Measurements from ENCODE around the gene ARR3.
A peak's percentile ranks its signal among the peaks of the same experiment; 100 is the strongest.
"Not testable (repeated sequence)": the region's sequence is repeated elsewhere in the genome, so short reads cannot be mapped to it uniquely, and the experiment has no call there.

ARR3 gene

GRCh38 chrX:70281951-70282350 lies 13.8 kb downstream of the ARR3 start, which contains the start of gene RAB41:
TSS of gene RAB41 (plus strand) at chrX:70282172. CDS start at chrX:70282218, 46 bp downstream.
- no peak for DNase-seq

GRCh38 chrX:70289168-70289792 lies 21.1 kb downstream of the ARR3 start:
- no peak for DNase-seq

- DNase-seq = peak; percentile 48 to 88
Observed at GRCh38 chrX:70289793-70290770, 21.9 kb downstream of the ARR3 start, which contains the start of the genes KIF4A and PDZD11. TSS of gene KIF4A (plus strand) at chrX:70290104. CDS start at chrX:70290459, 355 bp downstream. TSS of gene PDZD11 (minus strand) at chrX:70289927. CDS start at chrX:70289341, 586 bp downstream.

- no peak for DNase-seq
Observed at GRCh38 chrX:70292788-70293187, 24.7 kb downstream of the ARR3 start.

- no peak for DNase-seq
Observed at GRCh38 chrX:70293621-70294020, 25.5 kb downstream of the ARR3 start.

GRCh38 chrX:70301716-70302115 lies 33.6 kb downstream of the ARR3 start:
- DNase-seq = no peak

- DNase-seq = no peak
Observed at GRCh38 chrX:70313503-70313902, 45.4 kb downstream of the ARR3 start.

GRCh38 chrX:70322784-70323183 lies 54.6 kb downstream of the ARR3 start:
- DNase-seq = no peak

GRCh38 chrX:70323628-70324027 lies 55.5 kb downstream of the ARR3 start:
- not testable (repeated sequence) for DNase-seq

- no peak for DNase-seq
Observed at GRCh38 chrX:70324326-70324725, 56.2 kb downstream of the ARR3 start.

GRCh38 chrX:70331161-70331560 lies 63.0 kb downstream of the ARR3 start:
- DNase-seq = no peak

Measured in NCI-H526 (cell line).